ENCODE measurements around the gene ARMC6. TPM values are rescaled to one million over a fixed set of nuclear protein-coding genes. Genes with fewer than 3 reads are reported as not detected.
A peak's percentile ranks its signal among the peaks of the same experiment; 100 is the strongest.
"Not testable (repeated sequence)": the region's sequence is repeated elsewhere in the genome, so short reads cannot be mapped to it uniquely, and the experiment has no call there.

The ARMC6 gene
- polyA plus RNA-seq, 2 donors: 18.2 to 22.1 TPM

DNA sequence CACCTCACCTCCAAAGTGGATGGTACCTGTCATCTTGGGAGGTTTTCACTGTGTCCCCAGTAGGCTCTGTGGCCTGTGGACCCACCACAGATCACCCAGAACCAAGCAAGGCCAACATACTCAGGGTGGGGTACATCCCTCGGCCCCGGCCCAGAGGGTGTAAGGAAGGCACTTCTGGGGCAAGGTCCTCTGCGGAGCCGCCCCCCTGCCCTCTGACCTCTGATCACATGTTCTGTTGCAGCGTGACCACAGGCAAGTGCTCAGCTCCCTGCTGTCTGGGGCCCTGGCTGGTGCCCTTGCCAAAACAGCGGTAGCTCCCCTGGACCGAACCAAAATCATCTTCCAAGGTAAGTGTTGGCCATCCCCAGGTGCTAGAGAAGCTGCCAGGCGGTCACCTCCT lies 68.1 kb downstream of the ARMC6 start:
- Histone ChIP-seq H3K27ac (ENCODE audit: low read depth in 2 of 2, low read length in 1 of 2) (no peak overlapping the region), H3K4me3 (ENCODE audit: low read depth in 1 of 2, low read length in 2 of 2) (no peak overlapping the region), H3K27me3 (ENCODE audit: control insufficient read depth in 1 of 2, insufficient read depth in 2 of 2, low read length in 2 of 2) (no peaks in the 10 kb centered on the region), H3K9me3 (ENCODE audit: control insufficient read depth in 2 of 2, insufficient read depth in 1 of 2, low read depth in 1 of 2, low read length in 1 of 2) (peaks cover 0 to 3% of the 10 kb centered on the region in 2 donors), H3K36me3 (ENCODE audit: control insufficient read depth in 2 of 2, insufficient read depth in 2 of 2, low read length in 1 of 2) (peaks cover 0 to 10% of the 10 kb centered on the region in 2 donors), H3K4me1 (ENCODE audit: control insufficient read depth in 2 of 2, insufficient read depth in 2 of 2, low read length in 1 of 2) (peaks cover 0 to 3% of the 10 kb centered on the region in 2 donors)
- WGBS, 2 donors: 93% methylated on average over 8 of the region's 8 CpGs

- not testable (repeated sequence) for H3K36me3 ChIP-seq (ENCODE audit: control insufficient read depth in 2 of 2, insufficient read depth in 2 of 2, low read length in 1 of 2)
Observed at GRCh38 chr19:19102566-19102965, 69.2 kb downstream of the ARMC6 start.

DNA sequence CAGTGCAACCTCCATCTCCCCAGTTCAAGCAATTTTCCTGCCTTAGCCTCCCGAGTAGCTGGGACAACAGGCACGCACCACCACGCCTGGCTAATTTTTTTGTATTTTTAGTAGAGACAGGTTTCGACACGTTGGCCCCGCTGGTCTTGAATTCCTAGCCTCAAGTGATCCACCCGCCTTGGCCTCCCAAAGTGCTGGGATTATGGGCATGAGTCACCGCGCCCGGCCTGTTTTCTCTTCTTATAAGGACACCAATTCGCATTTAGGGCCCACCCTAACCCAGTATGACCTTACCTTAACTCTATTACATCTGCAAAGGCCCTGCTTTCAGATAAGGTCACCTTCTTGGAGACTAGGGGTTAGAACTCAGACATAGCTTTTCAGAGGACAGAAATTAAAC lies 69.8 kb downstream of the ARMC6 start:
- peak overlapping the region in 1 of 2 donors; percentile 14 for H3K27ac ChIP-seq (ENCODE audit: low read depth in 2 of 2, low read length in 1 of 2)
- no peaks in the 10 kb centered on the region for H3K27me3 ChIP-seq (ENCODE audit: control insufficient read depth in 1 of 2, insufficient read depth in 2 of 2, low read length in 2 of 2)
- peaks cover 0 to 3% of the 10 kb centered on the region in 2 donors for H3K9me3 ChIP-seq (ENCODE audit: control insufficient read depth in 2 of 2, insufficient read depth in 1 of 2, low read depth in 1 of 2, low read length in 1 of 2)
- 60 to 74% methylated on average over 11 of the region's 11 CpGs for WGBS, 2 donors
- H3K4me3 ChIP-seq (ENCODE audit: low read depth in 1 of 2, low read length in 2 of 2): no peak overlapping the region
- H3K36me3 ChIP-seq (ENCODE audit: control insufficient read depth in 2 of 2, insufficient read depth in 2 of 2, low read length in 1 of 2): peaks cover 0 to 8% of the 10 kb centered on the region in 2 donors
- peaks cover 0 to 3% of the 10 kb centered on the region in 2 donors for H3K4me1 ChIP-seq (ENCODE audit: control insufficient read depth in 2 of 2, insufficient read depth in 2 of 2, low read length in 1 of 2)

More at GRCh38 chr19:19102566-19102965, 69.2 kb downstream of the ARMC6 start:
- H3K4me3 ChIP-seq (ENCODE audit: low read depth in 1 of 2, low read length in 2 of 2); H3K4me1 ChIP-seq (ENCODE audit: control insufficient read depth in 2 of 2, insufficient read depth in 2 of 2, low read length in 1 of 2); H3K27ac ChIP-seq (ENCODE audit: low read depth in 2 of 2, low read length in 1 of 2); H3K9me3 ChIP-seq (ENCODE audit: control insufficient read depth in 2 of 2, insufficient read depth in 1 of 2, low read depth in 1 of 2, low read length in 1 of 2); H3K27me3 ChIP-seq (ENCODE audit: control insufficient read depth in 1 of 2, insufficient read depth in 2 of 2, low read length in 2 of 2): not testable (repeated sequence)
- 98% methylated on average over 10 of the region's 10 CpGs for WGBS, 2 donors

- peaks cover 0 to 8% of the 10 kb centered on the region in 2 donors for H3K36me3 ChIP-seq (ENCODE audit: control insufficient read depth in 2 of 2, insufficient read depth in 2 of 2, low read length in 1 of 2)
- WGBS, 2 donors: 26 to 28% methylated on average over 31 to 36 of the region's 36 CpGs
- H3K27me3 ChIP-seq (ENCODE audit: control insufficient read depth in 1 of 2, insufficient read depth in 2 of 2, low read length in 2 of 2): no peaks in the 10 kb centered on the region
- H3K4me1 ChIP-seq (ENCODE audit: control insufficient read depth in 2 of 2, insufficient read depth in 2 of 2, low read length in 1 of 2): peaks cover 3 to 4% of the 10 kb centered on the region in 2 donors
- H3K4me3 ChIP-seq (ENCODE audit: low read depth in 1 of 2, low read length in 2 of 2): peak overlapping the region; percentile 21 to 31
- H3K9me3 ChIP-seq (ENCODE audit: control insufficient read depth in 2 of 2, insufficient read depth in 1 of 2, low read depth in 1 of 2, low read length in 1 of 2): peaks cover 0 to 3% of the 10 kb centered on the region in 2 donors
- peak overlapping the region in 1 of 2 donors; percentile 62 for H3K27ac ChIP-seq (ENCODE audit: low read depth in 2 of 2, low read length in 1 of 2)
Observed at GRCh38 chr19:19105365-19106055, 72.1 kb downstream of the ARMC6 start.

- peak overlapping the region; percentile 12 to 21 for H3K4me3 ChIP-seq (ENCODE audit: low read depth in 1 of 2, low read length in 2 of 2)
- no peak overlapping the region for H3K27ac ChIP-seq (ENCODE audit: low read depth in 2 of 2, low read length in 1 of 2)
- peaks cover 5 to 7% of the 10 kb centered on the region in 2 donors for H3K4me1 ChIP-seq (ENCODE audit: control insufficient read depth in 2 of 2, insufficient read depth in 2 of 2, low read length in 1 of 2)
- peaks cover 0 to 3% of the 10 kb centered on the region in 2 donors for H3K9me3 ChIP-seq (ENCODE audit: control insufficient read depth in 2 of 2, insufficient read depth in 1 of 2, low read depth in 1 of 2, low read length in 1 of 2)
- H3K27me3 ChIP-seq (ENCODE audit: control insufficient read depth in 1 of 2, insufficient read depth in 2 of 2, low read length in 2 of 2): no peaks in the 10 kb centered on the region
- 36 to 42% methylated on average over 25 of the region's 25 CpGs for WGBS, 2 donors
- peaks cover 0 to 8% of the 10 kb centered on the region in 2 donors for H3K36me3 ChIP-seq (ENCODE audit: control insufficient read depth in 2 of 2, insufficient read depth in 2 of 2, low read length in 1 of 2)
Observed at GRCh38 chr19:19106056-19106551, 72.7 kb downstream of the ARMC6 start.

DNA sequence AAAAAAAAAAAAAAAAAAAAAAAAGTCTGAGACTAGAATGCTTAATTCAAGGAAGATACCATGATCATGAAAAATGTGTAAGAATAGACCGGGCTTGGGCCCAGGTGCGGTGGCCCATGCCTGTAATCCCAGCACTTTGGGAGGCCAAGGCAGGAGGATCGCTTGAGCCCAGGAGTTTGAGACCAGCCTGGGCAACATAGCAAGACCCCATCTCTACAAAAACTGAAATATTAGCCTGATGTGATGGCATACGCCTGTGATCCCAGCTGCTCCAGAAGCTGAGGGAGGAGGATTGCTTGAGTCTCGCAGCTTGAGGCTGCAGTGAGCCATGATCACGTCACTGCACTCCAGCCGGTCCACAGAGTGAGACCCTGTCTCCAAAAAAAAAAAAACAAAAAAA lies 73.5 kb downstream of the ARMC6 start:
- not testable (repeated sequence) for H3K9me3 ChIP-seq (ENCODE audit: control insufficient read depth in 2 of 2, insufficient read depth in 1 of 2, low read depth in 1 of 2, low read length in 1 of 2); H3K36me3 ChIP-seq (ENCODE audit: control insufficient read depth in 2 of 2, insufficient read depth in 2 of 2, low read length in 1 of 2); H3K27ac ChIP-seq (ENCODE audit: low read depth in 2 of 2, low read length in 1 of 2); H3K4me3 ChIP-seq (ENCODE audit: low read depth in 1 of 2, low read length in 2 of 2); H3K27me3 ChIP-seq (ENCODE audit: control insufficient read depth in 1 of 2, insufficient read depth in 2 of 2, low read length in 2 of 2); H3K4me1 ChIP-seq (ENCODE audit: control insufficient read depth in 2 of 2, insufficient read depth in 2 of 2, low read length in 1 of 2)
- 97 to 98% methylated on average over 7 of the region's 7 CpGs for WGBS, 2 donors

DNA sequence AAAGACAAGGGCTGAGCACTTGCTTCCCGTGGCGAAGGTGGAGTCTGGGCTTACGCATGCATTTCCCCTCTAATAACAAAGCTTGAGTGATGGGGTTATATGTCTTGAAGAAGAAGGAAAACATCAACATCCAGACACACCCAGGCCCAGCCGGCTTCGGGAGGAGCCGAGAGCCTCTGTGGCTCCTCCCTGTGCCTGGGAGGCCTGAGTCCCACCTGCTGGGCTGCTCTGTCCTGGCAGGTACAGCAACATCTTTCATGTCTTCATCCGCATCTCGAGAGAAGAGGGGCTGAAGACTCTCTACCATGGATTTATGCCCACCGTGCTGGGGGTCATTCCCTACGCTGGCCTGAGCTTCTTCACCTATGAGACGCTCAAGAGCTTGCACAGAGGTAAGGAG lies 74.3 kb downstream of the ARMC6 start:
- H3K36me3 ChIP-seq (ENCODE audit: control insufficient read depth in 2 of 2, insufficient read depth in 2 of 2, low read length in 1 of 2): peaks cover 0 to 2% of the 10 kb centered on the region in 2 donors
- H3K27me3 ChIP-seq (ENCODE audit: control insufficient read depth in 1 of 2, insufficient read depth in 2 of 2, low read length in 2 of 2): no peaks in the 10 kb centered on the region
- H3K4me3 ChIP-seq (ENCODE audit: low read depth in 1 of 2, low read length in 2 of 2): no peak overlapping the region
- WGBS, 2 donors: 78 to 86% methylated on average over 11 of the region's 11 CpGs
- H3K4me1 ChIP-seq (ENCODE audit: control insufficient read depth in 2 of 2, insufficient read depth in 2 of 2, low read length in 1 of 2): peaks cover 5 to 7% of the 10 kb centered on the region in 2 donors
- H3K9me3 ChIP-seq (ENCODE audit: control insufficient read depth in 2 of 2, insufficient read depth in 1 of 2, low read depth in 1 of 2, low read length in 1 of 2): no peaks in the 10 kb centered on the region
- H3K27ac ChIP-seq (ENCODE audit: low read depth in 2 of 2, low read length in 1 of 2): no peak overlapping the region

Other genes with a start within 250 kb of the ARMC6 start
- gene COMP, start 242.3 kb upstream of the ARMC6 start, polyA plus RNA-seq: 1 to 10 TPM in 1 of 2 donors, under 1 TPM in 1; 0.71 to 4.0 TPM
- gene UPF1, start 201.6 kb upstream of the ARMC6 start, polyA plus RNA-seq: 10 to 100 TPM; 28.1 to 41.7 TPM
- gene CERS1, start 137.4 kb upstream of the ARMC6 start, polyA plus RNA-seq: under 1 TPM; 0.08 to 0.12 TPM
- 100 to 1,000 TPM; 192 to 214 TPM for gene COPE, start 114.2 kb upstream of the ARMC6 start, polyA plus RNA-seq
- 10 to 100 TPM; 39.4 to 52.4 TPM for gene DDX49, start 113.9 kb upstream of the ARMC6 start, polyA plus RNA-seq
- 10 to 100 TPM in 1 of 2 donors, 1 to 10 TPM in 1; 8.9 to 12.6 TPM for gene HOMER3, start 92.4 kb upstream of the ARMC6 start, polyA plus RNA-seq
- gene SUGP2, start 86 bp upstream of the ARMC6 start, polyA plus RNA-seq: 10 to 100 TPM; 22.8 to 46.7 TPM
- 1 to 10 TPM; 4.1 to 4.2 TPM for gene SLC25A42, start 30.4 kb downstream of the ARMC6 start, polyA plus RNA-seq
- 10 to 100 TPM; 17.6 to 19.1 TPM for gene TMEM161A, start 104.9 kb downstream of the ARMC6 start, polyA plus RNA-seq
- under 1 TPM; 0.31 to 0.63 TPM for gene MEF2B, start 136.7 kb downstream of the ARMC6 start, polyA plus RNA-seq
- 10 to 100 TPM; 18.3 to 22.8 TPM for gene BORCS8, start 158.5 kb downstream of the ARMC6 start, polyA plus RNA-seq
- gene RFXANK, start 158.7 kb downstream of the ARMC6 start, polyA plus RNA-seq: 10 to 100 TPM; 73.6 to 94.1 TPM
- 10 to 100 TPM; 20.1 to 21.9 TPM for gene NR2C2AP, start 169.8 kb downstream of the ARMC6 start, polyA plus RNA-seq
- gene NCAN, start 178.4 kb downstream of the ARMC6 start, polyA plus RNA-seq: under 1 TPM; 0.01 to 0.02 TPM
- under 1 TPM; 0.04 to 0.20 TPM for gene TM6SF2, start 239.7 kb downstream of the ARMC6 start, polyA plus RNA-seq

All from esophagus (tissue), 2 donors.